Endothelial cell of umbilical vein (primary cell): ENCODE results near the gene TMTC1. TPM values are rescaled to one million over a fixed set of nuclear protein-coding genes. Genes with fewer than 3 reads are reported as not detected.

ENCODE experiments used
- BruUV-seq: library from RNA; stranded (reverse); fragments of 400-500 nt; replicated peaks from 2 replicates; lab custom pipeline; 2021; lab: Mats Ljungman, UMichigan
- CTCF ChIA-PET: fragments of 300-600, 350-600 bp; sonication (Branson Sonifier 250); formaldehyde crosslinking; loops from one replicate; lab custom pipeline; 2021; ENCODE audit warnings: antibody characterized with exemption, inconsistent platforms; lab: Charles Lee
- POLR2A ChIA-PET: fragments of 300-600, 350-600 bp; sonication (Branson Sonifier 250); formaldehyde crosslinking; loops from one replicate; lab custom pipeline; 2021; ENCODE audit warnings: antibody characterized with exemption, inconsistent platforms; lab: Charles Lee
- DNase-seq: peaks from one replicate; pipeline ENCODE4 v3.0.0-alpha.2; 2011; ENCODE audit warnings: low read depth, low spot score
- FAIRE-seq: peaks from 2 replicates; lab custom pipeline; 2011; peaks lifted over from hg19 to GRCh38; lab: Jason Lieb, UNC
- H2AFZ ChIP-seq: 2 replicates; pipeline ENCODE4 v1.6.0; 2012; ENCODE audit warnings: low read depth, low read length, control low read depth, inconsistent platforms
- H3K27ac ChIP-seq: 2 replicates; pipeline ENCODE4 v1.5.1; 2011; ENCODE audit warnings: low read depth, mild to moderate bottlenecking, control low read depth, low read length, moderate library complexity; ENCODE audit not compliant: insufficient read depth
- H3K27me3 ChIP-seq, 2 experiments: 2 replicates each; pipeline versions ENCODE4 v1.6.0 to v1.6.1; 2011; ENCODE audit warnings: low read length in 2 of 2, mixed read lengths in 1 of 2; ENCODE audit not compliant: control insufficient read depth in 2 of 2, insufficient read depth in 2 of 2
- H3K36me3 ChIP-seq, 2 experiments: 2 replicates in 1 of 2; 3 replicates in 1 of 2; pipeline ENCODE4 v1.5.1; 2011; ENCODE audit warnings: low read length in 2 of 2, mild to moderate bottlenecking in 1 of 2, moderate library complexity in 1 of 2; ENCODE audit not compliant: control insufficient read depth in 2 of 2, insufficient read depth in 2 of 2; ENCODE audit errors: extremely low read depth in 1 of 2
- H3K4me1 ChIP-seq: 3 replicates; pipeline ENCODE4 v1.5.1; 2011; ENCODE audit warnings: mild to moderate bottlenecking, low read length; ENCODE audit not compliant: control insufficient read depth, insufficient read depth; ENCODE audit errors: extremely low read depth
- H3K4me2 ChIP-seq: 2 replicates; pipeline ENCODE4 v1.6.1; 2011; ENCODE audit warnings: low read length, control low read depth, mixed read lengths; ENCODE audit not compliant: insufficient read depth
- H3K4me3 ChIP-seq, 3 experiments: fragments of 200-600 bp in 1 of 3; sonication (generic), shearing (Covaris generic) in 1 of 3; replicated peaks in 1 of 3; 2 replicates each; pipeline ENCODE4 v1.5.1; 2011 to 2016; ENCODE audit warnings: control low read depth in 3 of 3, low read length in 3 of 3, mild to moderate bottlenecking in 2 of 3, inconsistent platforms in 1 of 3, low read depth in 1 of 3, moderate library complexity in 1 of 3; ENCODE audit not compliant: insufficient read depth in 1 of 3
- H3K79me2 ChIP-seq: 2 replicates; pipeline ENCODE4 v1.6.0; 2012; ENCODE audit warnings: low read length, inconsistent platforms; ENCODE audit not compliant: control insufficient read depth, insufficient read depth
- H3K9ac ChIP-seq: replicated peaks from 2 replicates; pipeline ENCODE3; 2011; ENCODE audit warnings: low read length, control low read depth; ENCODE audit not compliant: insufficient read depth; ENCODE audit errors: extremely low read depth
- H3K9me1 ChIP-seq: replicated peaks from 3 replicates; pipeline ENCODE4 v1.6.0; 2011; ENCODE audit warnings: mild to moderate bottlenecking, low read length; ENCODE audit not compliant: control insufficient read depth, insufficient read depth; ENCODE audit errors: extremely low read depth
- H3K9me3 ChIP-seq: replicated peaks from 2 replicates; pipeline ENCODE4 v1.5.1; 2012; ENCODE audit warnings: low read length, inconsistent platforms; ENCODE audit not compliant: control insufficient read depth, insufficient read depth
- H4K20me1 ChIP-seq: replicated peaks from 2 replicates; pipeline ENCODE3; 2011; ENCODE audit warnings: mild to moderate bottlenecking, low read length; ENCODE audit not compliant: control insufficient read depth, insufficient read depth; ENCODE audit errors: extremely low read depth
- CTCF ChIP-seq, 2 donors: IDR thresholded peaks; 1 replicate in 1 of 2; 2 replicates in 1 of 2; pipeline ENCODE4 v1.5.1; 2011; ENCODE audit warnings: low read length in 2 of 2, mild to moderate bottlenecking in 2 of 2, moderate library complexity in 2 of 2, control low read depth in 1 of 2, inconsistent platforms in 1 of 2, low read depth in 1 of 2; ENCODE audit not compliant: insufficient read depth in 1 of 2; ENCODE audit errors: extremely low read depth in 1 of 2
- EZH2 ChIP-seq: IDR thresholded peaks from 2 replicates; pipeline ENCODE4 v1.6.1; 2012; ENCODE audit warnings: borderline replicate concordance, low read depth, mild to moderate bottlenecking, moderate library complexity, low read length, inconsistent platforms; ENCODE audit not compliant: severe bottlenecking
- FOS ChIP-seq: IDR thresholded peaks from 2 replicates; pipeline ENCODE4 v1.6.1; 2011; ENCODE audit warnings: mild to moderate bottlenecking, low read length, moderate library complexity, borderline replicate concordance; ENCODE audit not compliant: insufficient read depth
- GATA2 ChIP-seq: IDR thresholded peaks from 2 replicates; pipeline ENCODE4 v1.7.0; 2011; ENCODE audit warnings: low read depth, mild to moderate bottlenecking, moderate library complexity, mixed read lengths, low read length; ENCODE audit not compliant: insufficient read length, insufficient read depth
- JUN ChIP-seq: IDR thresholded peaks from 2 replicates; pipeline ENCODE4 v1.6.1; 2011; ENCODE audit warnings: borderline replicate concordance, low read depth; ENCODE audit not compliant: insufficient read length, insufficient read depth
- MAX ChIP-seq: IDR thresholded peaks from 2 replicates; pipeline ENCODE4 v1.6.1; 2011; ENCODE audit not compliant: insufficient read depth, insufficient read length
- MYC ChIP-seq: IDR thresholded peaks from one replicate; pipeline ENCODE4 v1.6.1; 2011; ENCODE audit warnings: mild to moderate bottlenecking, low read depth, low read length
- POLR2A ChIP-seq: IDR thresholded peaks from 2 replicates; pipeline ENCODE4 v1.6.1; 2012; ENCODE audit warnings: low read depth, mild to moderate bottlenecking, control low read depth, low read length
- POLR2AphosphoS5 ChIP-seq: IDR thresholded peaks from 2 replicates; pipeline ENCODE4 v1.6.1; 2012; ENCODE audit warnings: low read depth, mild to moderate bottlenecking, control low read depth, low read length, moderate library complexity; ENCODE audit not compliant: insufficient read depth
- dilution Hi-C: fragments of 300-500 bp; cut with MboI; formaldehyde crosslinking; loops from one replicate; pipeline ENCODE4 v1.15.0; 2019; ENCODE audit warnings: low sequenced_read_pairs; ENCODE audit not compliant: extremely low pct_ligation_motif_present
- intact Hi-C: fragments of 100-400 bp; cut with micrococcal nuclease; formaldehyde crosslinking; loops from one replicate; pipeline ENCODE4 v1.10.0; 2022
- polyA plus RNA-seq, 4 experiments: library from polyadenylated mRNA; depleted of rRNA in 3 of 4; stranded (reverse) in 3 of 4; unstranded in 1 of 4; fragments of >200 nt; gene quantifications; 2 replicates each; pipeline versions ENCODE4 v1.2.1 to v1.2.3, GENCODE V29; 2011 to 2012; ENCODE audit warnings: missing spikeins in 1 of 4
- total RNA-seq: library from RNA; stranded (reverse); gene quantifications from 2 replicates; pipeline ENCODE4 v1.2.3, GENCODE V29; 2021

Gene TMTC1
- total and polyA plus RNA-seq, 2 donors (not counting 3 experiments of a cell fraction or from before 2014, with no cell fraction given), result 5.4 to 5.9 TPM

- no peak for FAIRE-seq
- BruUV-seq, result no TSS peak
These were observed 280.5 kb downstream of the TMTC1 start for GRCh38 chr12:29503283-29503682.

More at GRCh38 chr12:29503283-29503682, 280.5 kb downstream of the TMTC1 start:
- dilution Hi-C loops (no loop called here), intact Hi-C loops (no loop called here)
- DNase-seq, result no peak
- Histone ChIP-seq H3K27me3 (no peaks in the 10 kb centered on the region), H3K9me1 (no peaks in the 10 kb centered on the region), H3K36me3 (no peaks in the 10 kb centered on the region), H3K9ac (no peak overlapping the region), H3K4me1 (no peaks in the 10 kb centered on the region), H3K9me3 (no peaks in the 10 kb centered on the region), H4K20me1 (no peaks in the 10 kb centered on the region), H2AFZ (no peak overlapping the region), H3K79me2 (no peaks in the 10 kb centered on the region), H3K27ac (no peak overlapping the region), H3K4me3 (no peak overlapping the region), H3K4me2 (no peak overlapping the region)
- CTCF ChIA-PET, result no interaction called here
- POLR2A ChIA-PET, result no interaction called here
- TF ChIP-seq CTCF (IDR thresholded peaks at IDR 0.05; ENCODE audit: extremely low read depth in 1 of 2, insufficient read depth in 1 of 2, low read depth in 1 of 2, low read length in 2 of 2), result no peak
- no peak for TF ChIP-seq MAX
- no peak for TF ChIP-seq FOS
- TF ChIP-seq GATA2, result no peak
- TF ChIP-seq EZH2, result no peak
- no peak for TF ChIP-seq JUN
- TF ChIP-seq POLR2A, result no peak
- TF ChIP-seq MYC, result no peak
- TF ChIP-seq POLR2AphosphoS5, result no peak
